ENCODE measurements around the gene ARMC9.
"Not testable (repeated sequence)": the region's sequence is repeated elsewhere in the genome, so short reads cannot be mapped to it uniquely, and the experiment has no call there.

Gene ARMC9

GRCh38 chr2:231245249-231246094, 47.0 kb downstream of the ARMC9 start:
- no peak for DNase-seq

- no peak for DNase-seq
Measured at GRCh38 chr2:231246171-231246842, 47.9 kb downstream of the ARMC9 start.

- no peak for DNase-seq
Measured at GRCh38 chr2:231250146-231250545, 51.7 kb downstream of the ARMC9 start.

- no peak for DNase-seq
Measured at GRCh38 chr2:231250698-231251097, 52.3 kb downstream of the ARMC9 start.

- not testable (repeated sequence) for DNase-seq
Measured at GRCh38 chr2:231253292-231253691, 54.9 kb downstream of the ARMC9 start.

- no peak for DNase-seq
Measured at GRCh38 chr2:231256494-231256893, 58.1 kb downstream of the ARMC9 start.

- no peak for DNase-seq
Measured at GRCh38 chr2:231257763-231258162, 59.3 kb downstream of the ARMC9 start.

- DNase-seq, result no peak
Measured at GRCh38 chr2:231258701-231259100, 60.3 kb downstream of the ARMC9 start.

- DNase-seq, result no peak
Measured at GRCh38 chr2:231259104-231259503, 60.7 kb downstream of the ARMC9 start.

- DNase-seq, result no peak
Measured at GRCh38 chr2:231260442-231261208, 62.2 kb downstream of the ARMC9 start.

GRCh38 chr2:231263118-231263831, 64.8 kb downstream of the ARMC9 start:
- no peak for DNase-seq

- DNase-seq, result no peak
Measured at GRCh38 chr2:231270221-231271114, 72.0 kb downstream of the ARMC9 start.

- DNase-seq, result no peak
Measured at GRCh38 chr2:231272991-231273390, 74.6 kb downstream of the ARMC9 start.

- no peak for DNase-seq
Measured at GRCh38 chr2:231276987-231277386, 78.6 kb downstream of the ARMC9 start.

GRCh38 chr2:231277962-231278361, 79.5 kb downstream of the ARMC9 start:
- DNase-seq, result no peak

GRCh38 chr2:231278868-231279267, 80.4 kb downstream of the ARMC9 start:
- no peak for DNase-seq

- DNase-seq, result peak in 1 of 2 donors; percentile 23
Measured at GRCh38 chr2:231280846-231281245, 82.4 kb downstream of the ARMC9 start.

GRCh38 chr2:231284296-231284695, 85.9 kb downstream of the ARMC9 start:
- DNase-seq, result no peak

- no peak for DNase-seq
Measured at GRCh38 chr2:231286964-231287363, 88.5 kb downstream of the ARMC9 start.

GRCh38 chr2:231287696-231288095, 89.3 kb downstream of the ARMC9 start:
- DNase-seq, result no peak

GRCh38 chr2:231288590-231288989, 90.2 kb downstream of the ARMC9 start:
- DNase-seq, result no peak
